GM12878 (cell line): ENCODE data around the gene NT5C3B.

Experiments
- BRCA1 ChIP-seq: IDR thresholded peaks from 2 replicates; pipeline ENCODE4 v1.6.1; 2011; ENCODE audit warnings: low read depth, low read length, improper control_type of control experiment
- EP300 ChIP-seq, 2 experiments: fragments of 150-350 bp in 1 of 2; IDR thresholded peaks; 2 replicates each; pipeline ENCODE4 v1.6.1; 2011 to 2012; ENCODE audit warnings: low read depth in 2 of 2, low read length in 2 of 2, borderline replicate concordance in 1 of 2, improper control_type of control experiment in 1 of 2, inconsistent platforms in 1 of 2; ENCODE audit not compliant: control insufficient read depth in 1 of 2
- IKZF2 ChIP-seq, 2 experiments: fragments of 450-650 bp; IDR thresholded peaks; 2 replicates each; pipeline ENCODE4 v1.6.1; 2017; ENCODE audit warnings: mild to moderate bottlenecking in 2 of 2, moderate library complexity in 2 of 2
- POLR2AphosphoS5 ChIP-seq: IDR thresholded peaks from 2 replicates; pipeline ENCODE4 v1.6.1; 2011; ENCODE audit warnings: mild to moderate bottlenecking, low read length, inconsistent platforms
- RAD21 ChIP-seq: IDR thresholded peaks from 2 replicates; pipeline ENCODE4 v1.6.1; 2011; ENCODE audit warnings: mild to moderate bottlenecking, low read depth, low read length, moderate library complexity; ENCODE audit not compliant: insufficient read depth
- SIN3A ChIP-seq: IDR thresholded peaks from 2 replicates; pipeline ENCODE4 v1.6.1; 2012; ENCODE audit warnings: low read depth, low read length, improper control_type of control experiment
- SP1 ChIP-seq: IDR thresholded peaks from one replicate; pipeline ENCODE4 v1.6.1; 2011; ENCODE audit warnings: low read depth, low read length
- TAF1 ChIP-seq: IDR thresholded peaks from 2 replicates; pipeline ENCODE4 v1.6.1; 2011; ENCODE audit warnings: mild to moderate bottlenecking, low read depth, low read length, borderline replicate concordance
- USF2 ChIP-seq: IDR thresholded peaks from 2 replicates; pipeline ENCODE4 v1.6.1; 2011; ENCODE audit warnings: low read depth, low read length, improper control_type of control experiment, borderline replicate concordance
- WRNIP1 ChIP-seq: IDR thresholded peaks from 2 replicates; pipeline ENCODE4 v1.6.1; 2011; ENCODE audit warnings: low read depth, low read length, improper control_type of control experiment, borderline replicate concordance
- ZZZ3 ChIP-seq: IDR thresholded peaks from 2 replicates; pipeline ENCODE4 v1.6.1; 2011; ENCODE audit warnings: low read depth; ENCODE audit not compliant: control insufficient read depth, insufficient read length
- TF ChIP-seq, protein P1 (sequence below), 3 experiments: IDR thresholded peaks in 2 of 3; conservative IDR thresholded peaks in 1 of 3; 2 replicates each; pipeline ENCODE4 v1.5.1; 2011; ENCODE audit warnings: low read depth in 3 of 3, low read length in 3 of 3, mild to moderate bottlenecking in 3 of 3, control low read depth in 2 of 3, moderate library complexity in 2 of 3, inconsistent platforms in 1 of 3, mixed read lengths in 1 of 3; ENCODE audit not compliant: control insufficient read depth in 2 of 3, insufficient read depth in 1 of 3; ENCODE audit errors: extremely low read depth in 1 of 3

DNA sequence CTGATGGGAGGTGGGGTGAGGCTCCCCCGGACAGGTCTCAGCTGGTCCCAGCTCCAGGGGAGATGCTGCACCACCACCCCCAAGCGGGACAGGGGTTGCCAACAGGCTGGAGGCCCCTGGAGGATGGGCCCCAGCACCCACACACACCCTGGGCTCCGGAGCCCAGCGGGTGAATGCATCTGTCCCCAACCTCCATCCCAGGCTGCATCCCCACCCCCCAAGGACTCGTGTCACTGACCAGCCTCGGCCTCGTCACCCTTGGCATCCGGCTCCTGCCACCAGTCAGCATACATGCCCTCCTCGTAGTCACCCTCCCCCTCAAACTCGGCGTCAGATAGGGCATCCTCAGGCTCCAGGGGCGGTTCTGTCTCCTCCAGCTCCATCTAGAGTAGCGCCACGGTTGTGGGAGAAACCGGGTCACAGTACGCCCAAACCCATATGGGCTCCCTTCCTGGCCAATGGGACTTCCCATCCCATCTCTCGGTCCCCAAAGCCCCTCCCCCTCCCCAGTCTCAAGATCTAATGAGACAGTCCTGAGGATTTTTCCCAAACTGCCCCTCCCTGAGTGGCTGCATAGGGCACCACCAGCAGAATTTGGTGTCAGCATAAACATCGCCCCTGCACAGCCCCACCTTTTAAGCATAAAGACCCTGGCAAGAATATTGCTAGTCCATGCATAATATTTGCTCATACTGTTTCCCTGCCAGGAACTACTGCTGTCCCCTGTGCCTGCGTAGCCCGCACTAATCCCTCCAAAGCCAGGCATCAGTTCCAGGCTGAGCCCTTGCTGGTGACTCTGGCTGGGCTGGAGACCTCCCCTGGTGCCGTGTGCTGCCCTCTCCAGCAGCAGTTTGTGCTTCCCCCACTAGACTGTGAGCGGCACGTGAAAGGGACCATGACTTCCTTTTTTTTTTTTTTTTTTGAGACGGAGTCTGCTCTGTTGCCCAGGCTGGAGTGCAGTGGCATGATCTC is 32.7 kb downstream of the NT5C3B start:
- TF ChIP-seq POLR2AphosphoS5 (no peak), BRCA1 (no peak), WRNIP1 (no peak), EP300 (IDR thresholded peaks at IDR 0.05; ENCODE audit: borderline replicate concordance in 1 of 2, control insufficient read depth in 1 of 2, low read depth in 2 of 2, low read length in 2 of 2) (no peak), USF2 (no peak), TAF1 (no peak), SP1 (no peak), IKZF2 (IDR thresholded peaks at IDR 0.05) (no peak), SIN3A (no peak), ZZZ3 (no peak), RAD21 (no peak)
- TF ChIP-seq, protein P1, sequence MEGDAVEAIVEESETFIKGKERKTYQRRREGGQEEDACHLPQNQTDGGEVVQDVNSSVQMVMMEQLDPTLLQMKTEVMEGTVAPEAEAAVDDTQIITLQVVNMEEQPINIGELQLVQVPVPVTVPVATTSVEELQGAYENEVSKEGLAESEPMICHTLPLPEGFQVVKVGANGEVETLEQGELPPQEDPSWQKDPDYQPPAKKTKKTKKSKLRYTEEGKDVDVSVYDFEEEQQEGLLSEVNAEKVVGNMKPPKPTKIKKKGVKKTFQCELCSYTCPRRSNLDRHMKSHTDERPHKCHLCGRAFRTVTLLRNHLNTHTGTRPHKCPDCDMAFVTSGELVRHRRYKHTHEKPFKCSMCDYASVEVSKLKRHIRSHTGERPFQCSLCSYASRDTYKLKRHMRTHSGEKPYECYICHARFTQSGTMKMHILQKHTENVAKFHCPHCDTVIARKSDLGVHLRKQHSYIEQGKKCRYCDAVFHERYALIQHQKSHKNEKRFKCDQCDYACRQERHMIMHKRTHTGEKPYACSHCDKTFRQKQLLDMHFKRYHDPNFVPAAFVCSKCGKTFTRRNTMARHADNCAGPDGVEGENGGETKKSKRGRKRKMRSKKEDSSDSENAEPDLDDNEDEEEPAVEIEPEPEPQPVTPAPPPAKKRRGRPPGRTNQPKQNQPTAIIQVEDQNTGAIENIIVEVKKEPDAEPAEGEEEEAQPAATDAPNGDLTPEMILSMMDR (IDR thresholded peaks at IDR 0.05 in 2 of 3, conservative IDR thresholded peaks at IDR 0.05 in 1 of 3; ENCODE audit: control insufficient read depth in 2 of 3, extremely low read depth in 1 of 3, insufficient read depth in 1 of 3, low read depth in 3 of 3, low read length in 3 of 3): no peak
